Panc1 (cell line): ENCODE data around the gene MAP6.

ENCODE experiments used
- CTCF ChIP-seq: fragments of 450-650 bp; IDR thresholded peaks from 2 replicates; pipeline ENCODE4 v1.5.1; 2017; ENCODE audit warnings: mild to moderate bottlenecking
- POLR2AphosphoS5 ChIP-seq: IDR thresholded peaks from 2 replicates; pipeline ENCODE4 v1.6.1; 2012; ENCODE audit warnings: mild to moderate bottlenecking, low read depth, low read length, moderate library complexity
- REST ChIP-seq, 2 experiments: IDR thresholded peaks; 2 replicates each; pipeline ENCODE4 v1.6.1; 2011 to 2012; ENCODE audit warnings: low read depth in 2 of 2, control low read depth in 1 of 2, low read length in 1 of 2, mild to moderate bottlenecking in 1 of 2, moderate library complexity in 1 of 2; ENCODE audit not compliant: insufficient read depth in 1 of 2
- SIN3A ChIP-seq: IDR thresholded peaks from 2 replicates; pipeline ENCODE4 v1.6.1; 2012; ENCODE audit warnings: low read depth, mild to moderate bottlenecking, low read length, moderate library complexity, borderline replicate concordance; ENCODE audit not compliant: insufficient read depth
- TCF7L2 ChIP-seq: IDR thresholded peaks from 2 replicates; pipeline ENCODE4 v1.6.1; 2011; ENCODE audit warnings: mild to moderate bottlenecking, low read depth, low read length, inconsistent platforms

- TF ChIP-seq POLR2AphosphoS5 (no peak), CTCF (no peak), TCF7L2 (no peak), REST (IDR thresholded peaks at IDR 0.05; ENCODE audit: insufficient read depth in 1 of 2, low read depth in 2 of 2, low read length in 1 of 2) (no peak), SIN3A (no peak)
These were observed 80.8 kb downstream of the MAP6 start for GRCh38 chr11:75588051-75588481.
